Epidermal melanocyte (primary cell): ENCODE results near the gene IL17REL.

Experiments used
- DNase-seq: peaks from one replicate; pipeline ENCODE4 v3.0.0; 2011; ENCODE audit warnings: low spot score; ENCODE audit not compliant: insufficient read length

Gene IL17REL

DNA sequence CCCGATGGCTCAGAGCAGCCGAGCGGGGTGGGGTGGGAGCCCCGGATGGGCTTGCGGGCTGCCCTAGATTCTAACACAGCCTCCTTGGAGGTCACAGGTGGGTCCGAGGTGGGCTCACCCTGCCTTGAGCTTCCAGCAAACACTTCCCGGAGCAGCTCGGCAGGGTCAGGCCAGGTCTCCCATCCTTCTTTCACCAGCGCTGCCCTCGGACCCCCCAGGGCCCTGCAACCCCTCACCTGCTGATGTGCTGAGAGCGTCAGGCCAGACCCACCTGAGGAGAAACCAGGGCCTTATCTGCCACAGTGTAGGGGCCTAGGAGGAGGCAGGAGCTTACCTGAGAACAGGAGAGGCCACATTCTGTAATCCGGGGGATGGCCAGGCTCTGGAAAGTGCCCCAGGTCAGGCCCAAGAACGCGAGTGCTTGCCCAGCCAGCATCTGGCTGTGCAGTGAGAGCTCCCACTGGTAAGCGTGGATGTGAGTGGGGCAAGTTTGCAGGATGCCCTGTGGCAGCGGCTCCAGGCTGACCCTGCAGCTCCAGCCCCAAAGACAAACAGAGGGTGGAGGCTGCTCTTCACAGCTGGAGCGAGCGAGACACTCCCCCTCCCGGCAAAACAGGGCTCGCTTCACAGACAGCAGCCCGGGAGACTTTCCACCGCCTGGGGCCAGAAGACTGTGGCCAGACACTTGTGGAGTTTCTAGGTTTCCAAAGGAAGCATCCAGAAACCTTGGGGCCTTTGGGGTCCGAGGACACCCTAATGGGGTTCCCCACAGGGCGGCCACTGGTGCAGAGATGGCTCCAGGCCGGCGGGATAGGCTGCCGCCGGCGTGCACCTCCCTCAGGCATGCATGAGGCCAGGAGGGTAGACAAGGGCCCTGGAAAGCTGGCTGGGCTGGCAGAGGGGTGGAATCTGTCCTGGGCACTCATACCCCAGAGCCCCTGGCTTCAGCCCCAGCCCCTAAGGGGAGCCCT, at the start of gene IL17REL:
Gene IL17REL (minus strand): TSS at position 555 of the 971 bp plus-strand sequence. CDS start 119 bp downstream, at position 436.
- peak; percentile 61 for DNase-seq

GRCh38 chr22:50061824-50062355, 49.3 kb upstream of the IL17REL start:
- DNase-seq: no peak

- no peak for DNase-seq
Observed at GRCh38 chr22:50061141-50061823, 48.7 kb upstream of the IL17REL start.

- DNase-seq: no peak
Observed at GRCh38 chr22:50060441-50061140, 48.0 kb upstream of the IL17REL start.

GRCh38 chr22:50059881-50060262, 47.3 kb upstream of the IL17REL start:
- DNase-seq: no peak

- peak; percentile 65 for DNase-seq
Observed at GRCh38 chr22:50058906-50059880, 46.6 kb upstream of the IL17REL start.

GRCh38 chr22:50058061-50058905, 45.7 kb upstream of the IL17REL start, which contains the start of gene TTLL8:
TSS of gene TTLL8 (minus strand) at chr22:50058298.
- no peak for DNase-seq

- no peak for DNase-seq
Observed at GRCh38 chr22:50057278-50058060, 44.9 kb upstream of the IL17REL start.

- no peak for DNase-seq
Observed at GRCh38 chr22:50056214-50056972, 43.8 kb upstream of the IL17REL start.

GRCh38 chr22:50053861-50054260, 41.3 kb upstream of the IL17REL start:
- no peak for DNase-seq

- DNase-seq: no peak
Observed at GRCh38 chr22:50051930-50052329, 39.4 kb upstream of the IL17REL start.

DNA sequence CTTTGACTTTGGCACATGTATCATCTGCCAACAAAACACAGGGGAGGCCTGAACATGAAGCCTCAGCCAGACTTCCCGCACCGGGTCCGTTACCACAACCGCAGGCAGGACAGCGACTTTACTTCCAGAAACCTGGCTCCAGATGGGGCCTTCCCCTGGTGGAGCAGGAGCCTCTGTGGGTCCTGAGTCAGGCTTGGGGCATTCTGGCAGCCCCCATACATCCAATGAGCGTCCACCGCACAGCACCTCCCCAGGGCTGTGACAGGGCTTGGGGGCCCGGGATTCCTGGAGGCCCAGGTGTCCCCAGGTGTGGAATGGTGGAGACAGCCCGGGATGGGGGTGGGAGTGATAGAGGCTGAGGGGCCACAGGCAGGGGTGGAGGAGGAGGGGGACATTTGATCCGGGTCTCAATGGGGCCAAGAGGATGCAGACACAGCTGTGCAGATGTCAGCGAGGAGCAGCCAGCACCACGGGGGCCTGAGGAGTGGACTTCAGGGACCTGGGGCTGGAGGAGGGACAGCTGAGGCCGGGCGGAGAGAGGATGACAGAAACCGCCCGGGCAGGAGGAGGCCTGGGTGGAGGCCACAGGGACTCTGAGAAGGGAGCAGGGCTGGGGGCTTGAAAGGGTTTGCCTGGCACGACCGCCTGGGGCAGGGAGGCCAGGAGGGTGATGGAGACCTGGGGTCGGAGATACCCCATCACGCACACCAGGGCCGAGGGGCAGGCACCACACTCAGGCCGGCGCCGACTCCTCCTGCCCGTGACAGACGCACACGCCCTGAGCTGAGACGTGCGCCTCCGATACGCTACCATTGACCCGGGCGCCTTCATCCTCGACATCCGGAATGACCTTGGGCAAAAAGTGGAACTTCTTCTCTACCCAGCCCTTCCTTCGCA, 37.0 kb upstream of the IL17REL start:
- DNase-seq: no peak

DNA sequence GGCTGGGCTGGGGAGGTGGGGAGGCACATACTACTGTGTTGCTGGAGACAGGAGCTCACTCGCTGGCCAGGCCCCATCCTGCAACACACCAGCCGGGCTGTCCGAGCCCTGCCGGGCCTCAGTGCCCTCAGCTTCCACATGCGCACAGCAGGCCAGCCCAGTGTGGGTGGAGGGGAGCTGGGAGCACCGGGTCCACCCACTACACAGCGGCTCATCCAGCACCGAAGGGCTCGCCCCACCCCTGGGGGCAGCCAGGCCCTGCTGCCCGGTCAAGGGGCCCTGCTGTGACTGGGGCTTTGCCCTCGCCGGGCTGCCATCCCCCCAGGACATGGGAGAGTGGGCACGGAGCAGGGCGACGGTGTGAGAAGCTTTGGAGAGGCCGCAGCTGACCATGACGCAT, 36.3 kb upstream of the IL17REL start:
- DNase-seq: no peak

DNA sequence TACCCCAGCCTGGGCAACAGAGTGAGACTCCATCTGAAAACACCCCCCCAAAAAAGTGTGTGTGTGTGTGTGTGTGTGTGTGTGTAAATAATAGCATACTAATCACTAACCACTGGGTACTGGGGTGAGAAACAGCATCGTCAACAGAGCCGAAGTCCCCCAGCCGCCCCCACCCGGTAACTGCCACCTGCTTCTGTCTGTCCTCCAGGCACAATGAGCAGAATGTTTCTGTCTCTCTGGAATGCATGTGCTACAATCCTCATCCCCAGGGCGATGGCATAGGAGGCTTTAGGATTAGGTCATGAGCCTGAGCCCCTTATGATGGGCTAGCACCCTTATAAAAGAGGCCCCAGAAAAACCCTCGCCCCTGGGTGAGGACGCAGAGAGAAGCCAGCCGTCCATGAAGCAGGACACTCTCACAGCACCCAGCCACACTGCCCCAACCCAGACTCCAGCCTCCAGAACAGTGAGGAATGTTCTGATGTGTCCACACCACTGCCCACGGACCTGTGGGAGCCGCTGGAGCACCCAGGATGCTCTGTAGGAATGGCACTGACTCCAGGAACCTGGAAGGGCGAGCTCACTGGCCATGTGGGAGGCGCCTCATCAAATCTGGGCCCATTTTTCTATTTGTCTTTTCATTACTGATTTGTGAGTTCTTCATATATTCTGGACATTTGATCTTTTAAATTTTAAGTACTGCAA, 35.6 kb upstream of the IL17REL start:
- no peak for DNase-seq

- no peak for DNase-seq
Observed at GRCh38 chr22:50047346-50047745, 34.8 kb upstream of the IL17REL start.
